Endodermal cell (in vitro differentiated cells): Measurements from ENCODE around the gene DOCK8. TPM values are rescaled to one million over a fixed set of nuclear protein-coding genes. Genes with fewer than 3 reads are reported as not detected.
A peak's percentile ranks its signal among the peaks of the same experiment; 100 is the strongest.

ENCODE experiments used
- DNase-seq: peaks from one replicate; pipeline ENCODE4 v3.0.0-alpha.2; 2017
- H3K27ac ChIP-seq: 2 replicates; pipeline ENCODE4 v1.5.1; 2013; ENCODE audit warnings: mild to moderate bottlenecking, low read depth, low read length, moderate library complexity
- H3K27me3 ChIP-seq: 2 replicates; pipeline ENCODE4 v1.6.1; 2013; ENCODE audit warnings: mild to moderate bottlenecking, low read length, moderate library complexity; ENCODE audit not compliant: insufficient read depth, control insufficient read depth, poor library complexity, severe bottlenecking
- H3K36me3 ChIP-seq: 2 replicates; pipeline ENCODE4 v1.7.0; 2013; ENCODE audit warnings: mild to moderate bottlenecking, low read length, moderate library complexity; ENCODE audit not compliant: control insufficient read depth, insufficient read depth
- H3K4me1 ChIP-seq: one replicate; pipeline ENCODE4 v1.7.0; 2013; ENCODE audit warnings: low read length; ENCODE audit not compliant: control insufficient read depth, insufficient read depth
- H3K4me3 ChIP-seq: 2 replicates; pipeline ENCODE4 v1.5.1; 2013; ENCODE audit warnings: mild to moderate bottlenecking, low read length, moderate library complexity
- H3K9ac ChIP-seq: 2 replicates; pipeline ENCODE4 v1.6.1; 2013; ENCODE audit warnings: mild to moderate bottlenecking, low read length, moderate library complexity; ENCODE audit not compliant: poor library complexity, severe bottlenecking; ENCODE audit errors: extremely low read depth
- H3K9me3 ChIP-seq: 2 replicates; pipeline ENCODE4 v1.6.1; 2013; ENCODE audit warnings: mild to moderate bottlenecking, low read length, moderate library complexity; ENCODE audit not compliant: control insufficient read depth
- H3K27ac Mint-ChIP-seq: 2 replicates; pipeline ENCODE4 v1.8.0; 2020; ENCODE audit warnings: mixed read lengths
- H3K27me3 Mint-ChIP-seq: 2 replicates; pipeline ENCODE4 v1.8.0; 2021; ENCODE audit warnings: mild to moderate bottlenecking, mixed read lengths; ENCODE audit not compliant: insufficient read depth
- H3K36me3 Mint-ChIP-seq: 2 replicates; pipeline ENCODE4 v1.8.0; 2020; ENCODE audit warnings: low read depth, mixed read lengths
- H3K4me1 Mint-ChIP-seq: 2 replicates; pipeline ENCODE4 v1.8.0; 2020; ENCODE audit warnings: mixed read lengths
- H3K4me3 Mint-ChIP-seq: 2 replicates; pipeline ENCODE4 v1.8.0; 2020; ENCODE audit warnings: mild to moderate bottlenecking, moderate library complexity, mixed read lengths
- H3K9me3 Mint-ChIP-seq: 2 replicates; pipeline ENCODE4 v1.8.0; 2020; ENCODE audit warnings: mild to moderate bottlenecking, mixed read lengths
- WGBS, 2 experiments: methylation state at CpG; one replicate each; pipeline versions ENCODE4 v1.1.5 to v1.1.7; 2013; ENCODE audit warnings: missing lambda C conversion rate in 2 of 2, mixed read lengths in 1 of 2; ENCODE audit not compliant: insufficient coverage in 1 of 2, insufficient read length in 1 of 2; 5-methylcytosine and 5-hydroxymethylcytosine counted together
- total RNA-seq, 2 donors: library from RNA; stranded (reverse); fragmentation: NEBNext Ultra II Directional in 1 of 2; extraction: Animal tissue kit (Norgen Biotek cat#: 25700) in 1 of 2; gene quantifications; 2 replicates in 1 of 2; 3 replicates in 1 of 2; pipeline ENCODE4 v1.2.1, GENCODE V29; 2021
- TF ChIP-seq, protein P1 (sequence below): fragments of 200-600 bp; sonication (generic); conservative IDR thresholded peaks from 2 replicates; pipeline ENCODE4 v1.5.0; 2021; ENCODE audit warnings: antibody characterized with exemption, mild to moderate bottlenecking

Gene DOCK8
- total RNA-seq, 2 donors from 2014 or later, result 26.9 to 28.1 TPM

DNA sequence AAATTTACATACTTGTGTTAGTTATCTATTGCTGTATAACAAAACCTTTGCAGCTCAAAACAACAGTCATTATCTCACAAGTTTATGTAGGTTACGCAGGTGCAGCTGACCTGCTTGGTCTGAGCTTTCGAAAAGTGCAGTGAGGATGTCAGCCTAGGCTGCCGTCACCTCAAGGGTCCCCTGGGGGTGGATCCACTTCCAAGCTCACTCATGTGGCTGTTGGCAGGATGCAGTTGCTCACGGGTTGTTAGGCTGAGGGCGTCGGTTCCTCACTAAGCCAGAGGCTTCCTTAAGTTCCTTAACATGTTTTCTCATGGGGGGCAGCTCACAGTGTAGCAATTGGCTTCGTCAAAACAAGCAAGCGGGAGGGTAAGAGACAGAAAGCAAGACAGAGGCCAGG is 139.8 kb downstream of the DOCK8 start:
- no peaks in the 10 kb centered on the region for H3K27me3 Mint-ChIP-seq
- no peak overlapping the region for H3K9ac ChIP-seq
- H3K9me3 Mint-ChIP-seq, result no peaks in the 10 kb centered on the region
- H3K4me3 ChIP-seq, result no peak overlapping the region
- WGBS, 2 experiments, result 81 to 88% methylated on average over 5 to 8 of the region's 8 CpGs
- DNase-seq, result peak; percentile 53
- H3K27ac Mint-ChIP-seq, result no peak overlapping the region
- no peak overlapping the region for H3K4me3 Mint-ChIP-seq
- no peaks in the 10 kb centered on the region for H3K9me3 ChIP-seq
- H3K36me3 Mint-ChIP-seq, result peaks cover 1% of the 10 kb centered on the region
- no peaks in the 10 kb centered on the region for H3K4me1 ChIP-seq
- H3K27ac ChIP-seq, result no peak overlapping the region
- peaks cover 6% of the 10 kb centered on the region for H3K4me1 Mint-ChIP-seq
- no peaks in the 10 kb centered on the region for H3K27me3 ChIP-seq
- TF ChIP-seq, protein P1, sequence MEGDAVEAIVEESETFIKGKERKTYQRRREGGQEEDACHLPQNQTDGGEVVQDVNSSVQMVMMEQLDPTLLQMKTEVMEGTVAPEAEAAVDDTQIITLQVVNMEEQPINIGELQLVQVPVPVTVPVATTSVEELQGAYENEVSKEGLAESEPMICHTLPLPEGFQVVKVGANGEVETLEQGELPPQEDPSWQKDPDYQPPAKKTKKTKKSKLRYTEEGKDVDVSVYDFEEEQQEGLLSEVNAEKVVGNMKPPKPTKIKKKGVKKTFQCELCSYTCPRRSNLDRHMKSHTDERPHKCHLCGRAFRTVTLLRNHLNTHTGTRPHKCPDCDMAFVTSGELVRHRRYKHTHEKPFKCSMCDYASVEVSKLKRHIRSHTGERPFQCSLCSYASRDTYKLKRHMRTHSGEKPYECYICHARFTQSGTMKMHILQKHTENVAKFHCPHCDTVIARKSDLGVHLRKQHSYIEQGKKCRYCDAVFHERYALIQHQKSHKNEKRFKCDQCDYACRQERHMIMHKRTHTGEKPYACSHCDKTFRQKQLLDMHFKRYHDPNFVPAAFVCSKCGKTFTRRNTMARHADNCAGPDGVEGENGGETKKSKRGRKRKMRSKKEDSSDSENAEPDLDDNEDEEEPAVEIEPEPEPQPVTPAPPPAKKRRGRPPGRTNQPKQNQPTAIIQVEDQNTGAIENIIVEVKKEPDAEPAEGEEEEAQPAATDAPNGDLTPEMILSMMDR, result no peak
- H3K36me3 ChIP-seq, result no peaks in the 10 kb centered on the region

DNA sequence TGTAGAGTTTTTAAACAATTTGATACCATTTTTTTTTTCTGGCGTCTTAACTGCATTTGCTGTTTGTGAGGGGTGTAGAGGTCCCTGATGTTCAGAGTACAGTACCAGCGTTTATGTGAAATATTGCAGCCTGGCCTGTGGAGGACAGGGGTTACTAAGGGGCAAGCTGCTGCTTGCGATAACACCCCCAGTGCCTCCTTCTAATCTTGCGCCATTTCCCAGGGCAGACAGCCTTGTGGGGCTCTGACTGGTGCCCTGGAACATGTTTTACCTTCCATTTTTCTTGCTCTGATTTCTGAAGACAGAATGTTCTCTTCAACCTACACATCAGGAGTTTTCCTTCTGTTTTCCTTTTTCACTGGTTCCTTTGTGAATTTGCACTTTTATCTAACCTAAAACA is 142.9 kb downstream of the DOCK8 start:
- WGBS, 2 experiments, result 85 to 89% methylated on average over 3 to 4 of the region's 4 CpGs
- no peaks in the 10 kb centered on the region for H3K27me3 Mint-ChIP-seq
- H3K36me3 Mint-ChIP-seq, result no peaks in the 10 kb centered on the region

DNA sequence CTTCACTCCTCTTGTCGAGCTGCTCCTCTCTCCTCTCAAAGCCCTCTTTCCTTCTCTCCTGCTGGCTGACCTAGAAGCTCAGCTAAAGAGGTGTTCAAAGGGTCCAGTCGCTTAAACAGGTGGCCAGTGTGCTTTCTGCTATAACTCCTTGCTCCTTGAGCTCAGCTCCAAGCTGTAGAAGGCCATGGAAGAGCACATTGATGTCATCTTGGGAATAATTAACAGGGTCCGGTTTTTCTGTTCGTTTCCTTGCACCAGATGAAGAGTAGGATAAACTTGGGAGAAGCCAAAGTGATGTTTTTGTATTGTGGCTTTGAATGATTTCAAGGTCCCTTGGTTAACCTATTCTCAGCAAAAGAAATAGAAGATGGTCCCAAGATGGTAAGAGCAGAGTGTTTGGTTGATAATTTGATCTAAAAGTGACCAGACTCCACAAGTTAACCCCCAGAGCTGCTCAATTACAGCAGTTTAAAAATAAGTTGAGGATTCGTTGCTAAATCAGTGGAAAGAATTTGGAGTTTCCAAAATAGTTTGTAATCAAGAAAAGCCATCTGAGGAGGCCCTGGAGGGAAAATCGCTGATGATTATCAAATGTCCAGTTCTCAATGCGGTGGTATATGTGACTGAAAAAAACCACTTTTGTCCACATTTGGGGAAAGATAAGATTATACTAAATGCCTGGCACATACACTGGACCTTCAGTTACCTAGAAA is 148.1 kb downstream of the DOCK8 start:
- H3K36me3 Mint-ChIP-seq, result no peaks in the 10 kb centered on the region
- H3K4me1 ChIP-seq, result no peaks in the 10 kb centered on the region
- no peaks in the 10 kb centered on the region for H3K36me3 ChIP-seq
- H3K9me3 Mint-ChIP-seq, result no peaks in the 10 kb centered on the region
- H3K9me3 ChIP-seq, result no peaks in the 10 kb centered on the region
- DNase-seq, result no peak
- WGBS, 2 experiments, result 91 to 93% methylated on average over 7 of the region's 7 CpGs
- H3K27ac Mint-ChIP-seq, result no peak overlapping the region
- H3K4me1 Mint-ChIP-seq, result peaks cover 8% of the 10 kb centered on the region
- H3K4me3 ChIP-seq, result no peak overlapping the region
- H3K27ac ChIP-seq, result no peak overlapping the region
- H3K9ac ChIP-seq, result no peak overlapping the region
- no peaks in the 10 kb centered on the region for H3K27me3 Mint-ChIP-seq
- TF ChIP-seq, protein P1, result no peak
- no peak overlapping the region for H3K4me3 Mint-ChIP-seq
- H3K27me3 ChIP-seq, result no peaks in the 10 kb centered on the region

More for the DNA sequence above, 142.9 kb downstream of the DOCK8 start:
- Mint-ChIP-seq H3K9me3 (no peaks in the 10 kb centered on the region), H3K4me1 (peaks cover 2% of the 10 kb centered on the region), H3K4me3 (no peak overlapping the region), H3K27ac (no peak overlapping the region)
- TF ChIP-seq, protein P1, result no peak
- Histone ChIP-seq H3K27ac (no peak overlapping the region), H3K9me3 (no peaks in the 10 kb centered on the region), H3K4me1 (no peaks in the 10 kb centered on the region), H3K9ac (no peak overlapping the region), H3K27me3 (no peaks in the 10 kb centered on the region), H3K36me3 (no peaks in the 10 kb centered on the region), H3K4me3 (no peak overlapping the region)
- no peak for DNase-seq
